ENCODE data around the gene TESK2.

GRCh38 chr1:45397285-45397684 lies 93.7 kb downstream of the TESK2 start:
- TF ChIP-seq CTCF (IDR thresholded peaks at IDR 0.05 in 8 of 11, conservative IDR thresholded peaks at IDR 0.05 in 3 of 11) (no peak), POLR2A (IDR thresholded peaks at IDR 0.05) (no peak)
